Tibial nerve (tissue), 3 donors: ENCODE results near the gene KLB.
"Not testable (repeated sequence)": the region's sequence is repeated elsewhere in the genome, so short reads cannot be mapped to it uniquely, and the experiment has no call there.

Experiments
- POLR2A ChIP-seq, 2 donors: fragments of 450-650 bp; IDR thresholded peaks; one replicate each; pipeline ENCODE4 v1.6.1; 2017; ENCODE audit warnings: antibody characterized with exemption in 2 of 2, mild to moderate bottlenecking in 2 of 2, moderate library complexity in 2 of 2
- TF ChIP-seq, protein P1 (sequence below), 5 experiments: fragments of 200-600 bp in 3 of 5; fragments of 450-650 bp in 2 of 5; sonication (generic) in 3 of 5; IDR thresholded peaks; one replicate each; pipeline ENCODE4 v1.5.1; 2016 to 2019; ENCODE audit warnings: antibody characterized with exemption in 5 of 5, mild to moderate bottlenecking in 3 of 5, moderate library complexity in 2 of 5

DNA sequence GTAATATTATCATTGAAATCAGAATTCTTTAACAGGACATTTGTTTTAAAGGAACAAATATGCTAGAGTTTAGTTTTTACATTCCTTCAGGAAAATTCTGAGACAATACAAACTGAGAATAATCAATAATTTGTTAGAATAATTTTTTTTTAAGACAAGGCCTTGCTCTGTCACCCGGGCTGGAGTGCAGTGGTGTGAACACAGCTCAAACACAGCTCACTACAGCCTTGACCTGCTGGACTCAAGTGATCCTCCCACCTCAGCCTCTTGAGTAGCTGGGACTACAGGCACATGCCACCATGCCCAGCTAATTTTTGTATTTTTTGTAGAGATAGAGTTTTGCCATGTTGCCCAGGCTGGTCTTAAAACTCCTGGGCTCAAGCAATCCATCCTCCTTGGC is 18.6 kb downstream of the KLB start:
- not testable (repeated sequence) for TF ChIP-seq POLR2A (IDR thresholded peaks at IDR 0.05)
- TF ChIP-seq, protein P1, sequence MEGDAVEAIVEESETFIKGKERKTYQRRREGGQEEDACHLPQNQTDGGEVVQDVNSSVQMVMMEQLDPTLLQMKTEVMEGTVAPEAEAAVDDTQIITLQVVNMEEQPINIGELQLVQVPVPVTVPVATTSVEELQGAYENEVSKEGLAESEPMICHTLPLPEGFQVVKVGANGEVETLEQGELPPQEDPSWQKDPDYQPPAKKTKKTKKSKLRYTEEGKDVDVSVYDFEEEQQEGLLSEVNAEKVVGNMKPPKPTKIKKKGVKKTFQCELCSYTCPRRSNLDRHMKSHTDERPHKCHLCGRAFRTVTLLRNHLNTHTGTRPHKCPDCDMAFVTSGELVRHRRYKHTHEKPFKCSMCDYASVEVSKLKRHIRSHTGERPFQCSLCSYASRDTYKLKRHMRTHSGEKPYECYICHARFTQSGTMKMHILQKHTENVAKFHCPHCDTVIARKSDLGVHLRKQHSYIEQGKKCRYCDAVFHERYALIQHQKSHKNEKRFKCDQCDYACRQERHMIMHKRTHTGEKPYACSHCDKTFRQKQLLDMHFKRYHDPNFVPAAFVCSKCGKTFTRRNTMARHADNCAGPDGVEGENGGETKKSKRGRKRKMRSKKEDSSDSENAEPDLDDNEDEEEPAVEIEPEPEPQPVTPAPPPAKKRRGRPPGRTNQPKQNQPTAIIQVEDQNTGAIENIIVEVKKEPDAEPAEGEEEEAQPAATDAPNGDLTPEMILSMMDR (IDR thresholded peaks at IDR 0.05): not testable (repeated sequence)
